GM21723 (cell line): ENCODE measurements around the gene LRRC8A.
"Not testable (repeated sequence)": the region's sequence is repeated elsewhere in the genome, so short reads cannot be mapped to it uniquely, and the experiment has no call there.

Experiments
- ATAC-seq: cut with Tn5 transposase; IDR thresholded peaks from one replicate; pipeline ENCODE4 v1.9.1; 2021; ENCODE audit warnings: mild to moderate bottlenecking, moderate library complexity; ENCODE audit not compliant: unreplicated experiment

Gene LRRC8A

GRCh38 chr9:128920381-128921058, 38.6 kb downstream of the LRRC8A start, which contains the start of gene PHYHD1:
TSS of gene PHYHD1 (plus strand) at chr9:128920982. CDS start at chr9:128922324, 1,342 bp downstream.
- ATAC-seq = no peak

GRCh38 chr9:128921881-128922763, 40.2 kb downstream of the LRRC8A start:
- no peak for ATAC-seq

GRCh38 chr9:128923493-128923883, 41.6 kb downstream of the LRRC8A start:
- no peak for ATAC-seq

- ATAC-seq = no peak
These were observed 45.9 kb downstream of the LRRC8A start for GRCh38 chr9:128927731-128928411.

GRCh38 chr9:128928624-128929023, 46.7 kb downstream of the LRRC8A start:
- ATAC-seq = no peak

- no peak for ATAC-seq
These were observed 47.6 kb downstream of the LRRC8A start for GRCh38 chr9:128929560-128929959.

GRCh38 chr9:128933731-128934130, 51.8 kb downstream of the LRRC8A start:
- ATAC-seq = no peak

GRCh38 chr9:128936171-128936865, 54.4 kb downstream of the LRRC8A start:
- no peak for ATAC-seq

GRCh38 chr9:128937310-128938165, 55.6 kb downstream of the LRRC8A start:
- no peak for ATAC-seq

GRCh38 chr9:128940271-128940921, 58.5 kb downstream of the LRRC8A start:
- ATAC-seq = no peak

- no peak for ATAC-seq
These were observed 59.2 kb downstream of the LRRC8A start for GRCh38 chr9:128940946-128941755.

GRCh38 chr9:128943832-128944620, 62.1 kb downstream of the LRRC8A start:
- no peak for ATAC-seq

- ATAC-seq = not testable (repeated sequence)
These were observed 63.0 kb downstream of the LRRC8A start for GRCh38 chr9:128944966-128945365.

- no peak for ATAC-seq
These were observed 64.0 kb downstream of the LRRC8A start for GRCh38 chr9:128945798-128946501.

- ATAC-seq = peak; percentile 24
These were observed 64.8 kb downstream of the LRRC8A start for GRCh38 chr9:128946571-128947276.

- no peak for ATAC-seq
These were observed 65.3 kb downstream of the LRRC8A start for GRCh38 chr9:128947277-128947526.
